H9 (cell line): Measurements from ENCODE around the gene C3orf70. TPM values are rescaled to one million over a fixed set of nuclear protein-coding genes. Genes with fewer than 3 reads are reported as not detected.

Source experiments
- DNase-seq: peaks from one replicate; pipeline ENCODE4 v3.0.0-alpha.2; 2017
- H2AFZ ChIP-seq: one replicate; pipeline ENCODE4 v1.6.1; 2013; ENCODE audit warnings: mild to moderate bottlenecking, low read length, control low read depth, moderate library complexity
- H2AK5ac ChIP-seq: 2 replicates; pipeline ENCODE4 v1.6.1; 2013; ENCODE audit warnings: low read length, control low read depth, mixed read lengths; ENCODE audit not compliant: insufficient read length
- H2BK120ac ChIP-seq: one replicate; pipeline ENCODE4 v1.6.1; 2013; ENCODE audit warnings: low read depth, mild to moderate bottlenecking, low read length, control low read depth, inconsistent platforms; ENCODE audit not compliant: poor library complexity, severe bottlenecking
- H2BK12ac ChIP-seq: 2 replicates; pipeline ENCODE4 v1.6.1; 2013; ENCODE audit warnings: low read length, control low read depth, mixed read lengths, low read depth; ENCODE audit not compliant: insufficient read length
- H2BK15ac ChIP-seq: 2 replicates; pipeline ENCODE4 v1.6.1; 2013; ENCODE audit warnings: low read depth, low read length, control low read depth
- H2BK20ac ChIP-seq: one replicate; pipeline ENCODE4 v1.6.1; 2013; ENCODE audit warnings: low read depth, mild to moderate bottlenecking, low read length, control low read depth, inconsistent platforms; ENCODE audit not compliant: poor library complexity, severe bottlenecking
- H2BK5ac ChIP-seq: 2 replicates; pipeline ENCODE4 v1.6.1; 2013; ENCODE audit warnings: low read length, control low read depth, mixed read lengths; ENCODE audit not compliant: insufficient read length
- H3K14ac ChIP-seq: 2 replicates; pipeline ENCODE4 v1.6.1; 2013; ENCODE audit warnings: low read length, control low read depth; ENCODE audit not compliant: insufficient read depth
- H3K18ac ChIP-seq: 2 replicates; pipeline ENCODE4 v1.6.1; 2013; ENCODE audit warnings: low read depth, mild to moderate bottlenecking, mixed read lengths, low read length, control low read depth; ENCODE audit not compliant: insufficient read length
- H3K23ac ChIP-seq: 2 replicates; pipeline ENCODE4 v1.6.1; 2013; ENCODE audit warnings: low read length, control low read depth, mixed read lengths, low read depth; ENCODE audit not compliant: insufficient read length
- H3K23me2 ChIP-seq: 2 replicates; pipeline ENCODE4 v1.6.1; 2013; ENCODE audit warnings: low read depth, mild to moderate bottlenecking, mixed read lengths, low read length, control low read depth; ENCODE audit not compliant: insufficient read length, poor library complexity, severe bottlenecking
- H3K27ac ChIP-seq: 2 replicates; pipeline ENCODE4 v1.5.1; 2013; ENCODE audit warnings: low read length, control low read depth, mixed read lengths, low read depth; ENCODE audit not compliant: insufficient read length
- H3K27me3 ChIP-seq: 2 replicates; pipeline ENCODE4 v1.6.1; 2013; ENCODE audit warnings: low read length, control low read depth, inconsistent platforms; ENCODE audit not compliant: insufficient read depth
- H3K4ac ChIP-seq: 2 replicates; pipeline ENCODE4 v1.6.1; 2013; ENCODE audit warnings: low read depth, mild to moderate bottlenecking, control low read depth, inconsistent platforms, low read length, moderate library complexity
- H3K4me1 ChIP-seq: 2 replicates; pipeline ENCODE4 v1.6.1; 2013; ENCODE audit warnings: low read length, control low read depth, inconsistent platforms; ENCODE audit not compliant: insufficient read depth
- H3K4me2 ChIP-seq: 2 replicates; pipeline ENCODE4 v1.6.1; 2013; ENCODE audit warnings: low read length, control low read depth, mixed read lengths; ENCODE audit not compliant: insufficient read length, insufficient read depth
- H3K56ac ChIP-seq: 2 replicates; pipeline ENCODE4 v1.6.1; 2013; ENCODE audit warnings: low read depth, mild to moderate bottlenecking, mixed read lengths, low read length, control low read depth; ENCODE audit not compliant: insufficient read length
- H3K79me1 ChIP-seq: 2 replicates; pipeline ENCODE4 v1.6.1; 2013; ENCODE audit warnings: low read depth, mild to moderate bottlenecking, moderate library complexity, low read length, control low read depth, inconsistent platforms; ENCODE audit not compliant: insufficient read depth, poor library complexity, severe bottlenecking
- H3K79me2 ChIP-seq: 2 replicates; pipeline ENCODE4 v1.6.1; 2013; ENCODE audit warnings: low read length, control low read depth, inconsistent platforms; ENCODE audit not compliant: insufficient read depth
- H3K9ac ChIP-seq: 2 replicates; pipeline ENCODE4 v1.6.1; 2013; ENCODE audit warnings: low read length, control low read depth, mixed read lengths; ENCODE audit not compliant: insufficient read length; ENCODE audit errors: extremely low read depth
- H3K9me3 ChIP-seq: one replicate; pipeline ENCODE4 v1.6.1; 2013; ENCODE audit warnings: low read depth, low read length, inconsistent platforms; ENCODE audit not compliant: control insufficient read depth
- H3T11ph ChIP-seq: one replicate; pipeline ENCODE4 v1.6.1; 2013; ENCODE audit warnings: mild to moderate bottlenecking, low read length, control low read depth, inconsistent platforms
- H4K20me1 ChIP-seq: one replicate; pipeline ENCODE4 v1.6.1; 2013; ENCODE audit not compliant: control insufficient read depth, insufficient read length, insufficient read depth
- H4K5ac ChIP-seq: 2 replicates; pipeline ENCODE4 v1.6.1; 2013; ENCODE audit warnings: low read depth, mild to moderate bottlenecking, mixed read lengths, low read length, control low read depth; ENCODE audit not compliant: insufficient read length
- H4K8ac ChIP-seq: replicated peaks from 2 replicates; pipeline ENCODE4 v1.6.1; 2013; ENCODE audit warnings: low read length, control low read depth, mixed read lengths, low read depth; ENCODE audit not compliant: insufficient read length
- H4K91ac ChIP-seq: 2 replicates; pipeline ENCODE4 v1.6.1; 2013; ENCODE audit warnings: low read depth, mild to moderate bottlenecking, moderate library complexity, mixed read lengths, low read length, control low read depth; ENCODE audit not compliant: insufficient read length
- H3K27ac Mint-ChIP-seq, 3 experiments: 2 replicates in 2 of 3; 3 replicates in 1 of 3; pipeline ENCODE4 v1.8.0; 2020 to 2021; ENCODE audit warnings: mixed read lengths in 3 of 3, mild to moderate bottlenecking in 1 of 3, moderate library complexity in 1 of 3
- H3K27me3 Mint-ChIP-seq: 2 replicates; pipeline ENCODE4 v1.8.0; 2021; ENCODE audit warnings: low read depth, mild to moderate bottlenecking, moderate library complexity, mixed read lengths
- H3K36me3 Mint-ChIP-seq, 3 experiments: 2 replicates in 2 of 3; 3 replicates in 1 of 3; pipeline ENCODE4 v1.8.0; 2020 to 2021; ENCODE audit warnings: low read depth in 3 of 3, mixed read lengths in 3 of 3; ENCODE audit not compliant: insufficient read depth in 1 of 3
- H3K4me1 Mint-ChIP-seq, 2 experiments: 2 replicates each; pipeline ENCODE4 v1.8.0; 2020; ENCODE audit warnings: mixed read lengths in 2 of 2
- H3K4me3 Mint-ChIP-seq, 2 experiments: 2 replicates in 1 of 2; 3 replicates in 1 of 2; pipeline ENCODE4 v1.8.0; 2020 to 2021; ENCODE audit warnings: mild to moderate bottlenecking in 2 of 2, mixed read lengths in 2 of 2, moderate library complexity in 1 of 2
- H3K9me3 Mint-ChIP-seq, 2 experiments: 2 replicates in 1 of 2; 3 replicates in 1 of 2; pipeline ENCODE4 v1.8.0; 2020; ENCODE audit warnings: mild to moderate bottlenecking in 2 of 2, mixed read lengths in 2 of 2, moderate library complexity in 1 of 2
- WGBS: extraction: QIAGEN DNeasy Blood & Tissue Kit; methylation state at CpG from one replicate; pipeline ENCODE4 v1.1.7; 2013; ENCODE audit warnings: missing lambda C conversion rate, low lambda C conversion rate, mixed read lengths; ENCODE audit not compliant: insufficient read length; ENCODE audit errors: extremely low coverage; 5-methylcytosine and 5-hydroxymethylcytosine counted together
- total RNA-seq: library from RNA; stranded (reverse); gene quantifications from 2 replicates; pipeline ENCODE4 v1.2.1, GENCODE V29; 2021
- TF ChIP-seq, protein P1 (sequence below): fragments of 200-600 bp; sonication (generic); conservative IDR thresholded peaks from 3 replicates; pipeline ENCODE4 v1.8.0; 2021; ENCODE audit warnings: antibody characterized with exemption, mild to moderate bottlenecking

The C3orf70 gene
- total RNA-seq, 1 experiment from 2014 or later, result 0.52 TPM

DNA sequence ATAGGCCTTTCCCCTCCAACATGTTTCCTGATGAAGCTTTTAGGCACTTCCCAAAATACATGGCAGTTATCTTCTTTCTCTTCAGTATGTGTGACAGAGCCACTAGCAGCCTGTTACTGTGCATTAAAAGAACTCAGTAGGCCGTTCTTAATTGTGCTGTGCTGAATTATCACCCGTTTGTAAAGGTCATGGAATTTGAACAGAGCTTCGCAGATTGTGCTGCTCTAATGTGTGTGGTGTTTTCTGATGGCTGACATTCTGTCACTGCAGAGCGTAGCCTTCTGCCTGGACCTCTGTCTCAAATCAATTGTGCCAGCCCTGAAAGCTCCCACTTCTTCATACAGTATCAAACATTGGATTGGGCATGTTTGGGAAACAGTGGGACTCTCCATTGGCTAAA is 111.3 kb downstream of the C3orf70 start:
- TF ChIP-seq, protein P1, sequence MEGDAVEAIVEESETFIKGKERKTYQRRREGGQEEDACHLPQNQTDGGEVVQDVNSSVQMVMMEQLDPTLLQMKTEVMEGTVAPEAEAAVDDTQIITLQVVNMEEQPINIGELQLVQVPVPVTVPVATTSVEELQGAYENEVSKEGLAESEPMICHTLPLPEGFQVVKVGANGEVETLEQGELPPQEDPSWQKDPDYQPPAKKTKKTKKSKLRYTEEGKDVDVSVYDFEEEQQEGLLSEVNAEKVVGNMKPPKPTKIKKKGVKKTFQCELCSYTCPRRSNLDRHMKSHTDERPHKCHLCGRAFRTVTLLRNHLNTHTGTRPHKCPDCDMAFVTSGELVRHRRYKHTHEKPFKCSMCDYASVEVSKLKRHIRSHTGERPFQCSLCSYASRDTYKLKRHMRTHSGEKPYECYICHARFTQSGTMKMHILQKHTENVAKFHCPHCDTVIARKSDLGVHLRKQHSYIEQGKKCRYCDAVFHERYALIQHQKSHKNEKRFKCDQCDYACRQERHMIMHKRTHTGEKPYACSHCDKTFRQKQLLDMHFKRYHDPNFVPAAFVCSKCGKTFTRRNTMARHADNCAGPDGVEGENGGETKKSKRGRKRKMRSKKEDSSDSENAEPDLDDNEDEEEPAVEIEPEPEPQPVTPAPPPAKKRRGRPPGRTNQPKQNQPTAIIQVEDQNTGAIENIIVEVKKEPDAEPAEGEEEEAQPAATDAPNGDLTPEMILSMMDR, result no peak
- no peak overlapping the region for H2BK15ac ChIP-seq
- no peak overlapping the region for H4K91ac ChIP-seq
- no peak overlapping the region for H2AK5ac ChIP-seq
- no peak overlapping the region for H2BK5ac ChIP-seq
- no peaks in the 10 kb centered on the region for H3K23me2 ChIP-seq
- H3K4me1 ChIP-seq, result no peaks in the 10 kb centered on the region
- peaks cover 10 to 14% of the 10 kb centered on the region in 2 experiments for H3K4me1 Mint-ChIP-seq
- peaks cover 6 to 7% of the 10 kb centered on the region in 2 experiments; a peak in 3 of 5 replicates for H3K9me3 Mint-ChIP-seq
- no peak overlapping the region for H3K14ac ChIP-seq
- H3K79me2 ChIP-seq, result no peaks in the 10 kb centered on the region
- no peaks in the 10 kb centered on the region for H3K79me1 ChIP-seq
- no peak overlapping the region for H4K8ac ChIP-seq
- no peak overlapping the region for H3K9ac ChIP-seq
- H3K4me2 ChIP-seq, result no peak overlapping the region
- H3K23ac ChIP-seq, result no peak overlapping the region
- H3K56ac ChIP-seq, result no peak overlapping the region
- no peak overlapping the region for H3T11ph ChIP-seq
- no peak overlapping the region for H2BK120ac ChIP-seq
- H4K20me1 ChIP-seq, result no peaks in the 10 kb centered on the region
- no peak overlapping the region for H2BK12ac ChIP-seq
- H3K27ac Mint-ChIP-seq, result no peak overlapping the region
- no peak overlapping the region for H3K18ac ChIP-seq
- H3K36me3 Mint-ChIP-seq, result peaks cover 6 to 8% (median 8%) of the 10 kb centered on the region in 3 experiments; a peak in 5 of 7 replicates
- no peaks in the 10 kb centered on the region for H3K9me3 ChIP-seq
- H3K4ac ChIP-seq, result no peak overlapping the region
- no peak for DNase-seq
- H2BK20ac ChIP-seq, result no peak overlapping the region
- H4K5ac ChIP-seq, result no peak overlapping the region
- no peaks in the 10 kb centered on the region for H3K27me3 Mint-ChIP-seq
- no peaks in the 10 kb centered on the region for H3K27me3 ChIP-seq
- WGBS, result no CpG with 5 or more reads among the region's 4 CpGs
- H3K27ac ChIP-seq, result no peak overlapping the region
- H3K4me3 Mint-ChIP-seq, result no peak overlapping the region
- H2AFZ ChIP-seq, result no peak overlapping the region
